ENCODE data around the gene SLC25A19.

DNA sequence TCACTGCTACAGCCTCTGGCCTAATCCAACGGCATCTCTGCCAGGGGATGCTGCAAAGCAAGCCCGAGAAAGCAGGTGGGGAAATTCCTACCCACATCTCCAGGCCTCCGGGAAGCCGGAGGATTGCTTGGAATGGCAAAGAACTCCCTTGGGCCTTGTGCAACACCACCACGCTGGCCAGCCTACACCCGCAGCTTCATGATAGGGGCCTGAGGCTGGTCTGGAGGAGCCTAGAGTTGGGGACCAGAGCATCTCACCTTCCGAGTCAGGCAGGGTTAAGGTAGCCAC is 48.1 kb downstream of the SLC25A19 start:
- TF ChIP-seq EZH2 (IDR thresholded peaks at IDR 0.05; ENCODE audit: insufficient read depth, poor library complexity, severe bottlenecking): no peak
- no peak for TF ChIP-seq EZH2phosphoT487 (IDR thresholded peaks at IDR 0.05; ENCODE audit: insufficient read depth, low read depth)
